Measurements from ENCODE around the gene PCDHB6. TPM values are rescaled to one million over a fixed set of nuclear protein-coding genes. Genes with fewer than 3 reads are reported as not detected.
"Not testable (repeated sequence)": the region's sequence is repeated elsewhere in the genome, so short reads cannot be mapped to it uniquely, and the experiment has no call there.

PCDHB6 gene
- 0.34 and 0.38 TPM in 2 replicates for total RNA-seq (2014; rRNA removed)
- 0.27 TPM for polyA plus RNA-seq (2012)

- peak; percentile 45 for DNase-seq (ENCODE audit: low read depth)
These were observed at the start of gene PCDHB6 for GRCh38 chr5:141149812-141150211. Gene PCDHB6 (plus strand): TSS chr5:141150057. CDS start chr5:141150258, 201 bp downstream.

- DNase-seq (ENCODE audit: low read depth), result peak; percentile 77
These were observed 49.5 kb upstream of the PCDHB6 start, which contains the start of gene PCDHB3 for GRCh38 chr5:141100243-141100805. Gene PCDHB3 (plus strand): TSS chr5:141100473. CDS start chr5:141100650, 177 bp downstream.

- no peak for DNase-seq (ENCODE audit: low read depth)
These were observed 48.8 kb upstream of the PCDHB6 start for GRCh38 chr5:141101059-141101458.

- DNase-seq (ENCODE audit: low read depth), result not testable (repeated sequence)
These were observed 47.8 kb upstream of the PCDHB6 start for GRCh38 chr5:141102070-141102469.

- not testable (repeated sequence) for DNase-seq (ENCODE audit: low read depth)
These were observed 47.4 kb upstream of the PCDHB6 start for GRCh38 chr5:141102471-141102870.

- no peak for DNase-seq (ENCODE audit: low read depth)
These were observed 44.5 kb upstream of the PCDHB6 start for GRCh38 chr5:141105350-141105749.

- no peak for DNase-seq (ENCODE audit: low read depth)
These were observed 30.6 kb upstream of the PCDHB6 start for GRCh38 chr5:141119250-141119649.

GRCh38 chr5:141121563-141121962 is 28.3 kb upstream of the PCDHB6 start, which contains the start of gene PCDHB4:
Gene PCDHB4 (plus strand): TSS chr5:141121818. CDS start chr5:141121999, 181 bp downstream.
- DNase-seq (ENCODE audit: low read depth), result peak; percentile 64

- peak; percentile 20 for DNase-seq (ENCODE audit: low read depth)
These were observed 27.9 kb upstream of the PCDHB6 start for GRCh38 chr5:141121985-141122384.

GRCh38 chr5:141123396-141124135 is 26.3 kb upstream of the PCDHB6 start:
- not testable (repeated sequence) for DNase-seq (ENCODE audit: low read depth)

- no peak for DNase-seq (ENCODE audit: low read depth)
These were observed 22.6 kb upstream of the PCDHB6 start for GRCh38 chr5:141127305-141127704.

- DNase-seq (ENCODE audit: low read depth), result peak; percentile 7
These were observed 14.7 kb upstream of the PCDHB6 start, which contains the start of gene PCDHB5 for GRCh38 chr5:141135030-141135717. Gene PCDHB5 (plus strand): TSS chr5:141135206. CDS start chr5:141135435, 229 bp downstream.

GRCh38 chr5:141135718-141136266 is 14.1 kb upstream of the PCDHB6 start:
- no peak for DNase-seq (ENCODE audit: low read depth)

GRCh38 chr5:141137346-141137745 is 12.5 kb upstream of the PCDHB6 start:
- DNase-seq (ENCODE audit: low read depth), result not testable (repeated sequence)

- DNase-seq (ENCODE audit: low read depth), result no peak
These were observed 551 bp downstream of the PCDHB6 start for GRCh38 chr5:141150224-141150992.

GRCh38 chr5:141150993-141151325 is 1.1 kb downstream of the PCDHB6 start:
- no peak for DNase-seq (ENCODE audit: low read depth)

- not testable (repeated sequence) for DNase-seq (ENCODE audit: low read depth)
These were observed 1.8 kb downstream of the PCDHB6 start for GRCh38 chr5:141151632-141152031.

- not testable (repeated sequence) for DNase-seq (ENCODE audit: low read depth)
These were observed 2.2 kb downstream of the PCDHB6 start for GRCh38 chr5:141152096-141152495.

- peak; percentile 31 for DNase-seq (ENCODE audit: low read depth)
These were observed 5.9 kb downstream of the PCDHB6 start for GRCh38 chr5:141155540-141156374.

- DNase-seq (ENCODE audit: low read depth), result not testable (repeated sequence)
These were observed 7.5 kb downstream of the PCDHB6 start for GRCh38 chr5:141157356-141157755.
